HUES48 (cell line): ENCODE measurements around the gene IFNGR2.
"Not testable (repeated sequence)": the region's sequence is repeated elsewhere in the genome, so short reads cannot be mapped to it uniquely, and the experiment has no call there.

ENCODE experiments used
- H3K27ac ChIP-seq: one replicate; pipeline ENCODE4 v1.7.0; 2013; ENCODE audit warnings: low read depth, low read length, inconsistent platforms
- H3K27me3 ChIP-seq: 2 replicates; pipeline ENCODE4 v1.6.1; 2013; ENCODE audit warnings: mild to moderate bottlenecking, low read length; ENCODE audit not compliant: control insufficient read depth, insufficient read depth
- H3K36me3 ChIP-seq: 2 replicates; pipeline ENCODE4 v1.6.1; 2013; ENCODE audit warnings: low read length; ENCODE audit not compliant: control insufficient read depth, insufficient read depth
- H3K4me1 ChIP-seq: 2 replicates; pipeline ENCODE4 v1.6.1; 2013; ENCODE audit warnings: mild to moderate bottlenecking, low read length; ENCODE audit not compliant: control insufficient read depth, insufficient read depth
- H3K4me3 ChIP-seq: 2 replicates; pipeline ENCODE4 v1.5.1; 2013; ENCODE audit warnings: mild to moderate bottlenecking, low read depth, low read length
- H3K9ac ChIP-seq: 2 replicates; pipeline ENCODE4 v1.6.1; 2013; ENCODE audit warnings: mild to moderate bottlenecking, low read depth, low read length, moderate library complexity
- H3K9me3 ChIP-seq: 2 replicates; pipeline ENCODE4 v1.6.1; 2013; ENCODE audit warnings: low read length; ENCODE audit not compliant: control insufficient read depth, insufficient read depth

IFNGR2 gene

GRCh38 chr21:33377221-33377920 lies 25.8 kb upstream of the IFNGR2 start:
- Histone ChIP-seq H3K36me3 (no peaks in the 10 kb centered on the region), H3K27me3 (no peaks in the 10 kb centered on the region), H3K4me1 (no peaks in the 10 kb centered on the region), H3K27ac (no peak overlapping the region), H3K9ac (no peak overlapping the region), H3K4me3 (no peak overlapping the region), H3K9me3 (no peaks in the 10 kb centered on the region)

GRCh38 chr21:33378081-33378480 lies 25.1 kb upstream of the IFNGR2 start:
- Histone ChIP-seq H3K9ac (no peak overlapping the region), H3K27me3 (no peaks in the 10 kb centered on the region), H3K4me3 (no peak overlapping the region), H3K9me3 (no peaks in the 10 kb centered on the region), H3K4me1 (no peaks in the 10 kb centered on the region; the same call in 1 of the 2 replicates), H3K27ac (no peak overlapping the region), H3K36me3 (no peaks in the 10 kb centered on the region)

GRCh38 chr21:33379934-33380333 lies 23.3 kb upstream of the IFNGR2 start:
- H3K36me3 ChIP-seq, H3K9me3 ChIP-seq, H3K27me3 ChIP-seq, H3K4me1 ChIP-seq, H3K4me3 ChIP-seq, H3K9ac ChIP-seq: not testable (repeated sequence)
- peak overlapping the region; percentile 60 for H3K27ac ChIP-seq

- Histone ChIP-seq H3K36me3 (no peaks in the 10 kb centered on the region), H3K27ac (peak overlapping the region; percentile 60), H3K9me3 (no peaks in the 10 kb centered on the region), H3K27me3 (no peaks in the 10 kb centered on the region), H3K4me1 (no peaks in the 10 kb centered on the region; the same call in 1 of the 2 replicates), H3K9ac (no peak overlapping the region), H3K4me3 (no peak overlapping the region)
These were observed 22.7 kb upstream of the IFNGR2 start for GRCh38 chr21:33380483-33380998.

GRCh38 chr21:33381381-33381780 lies 21.8 kb upstream of the IFNGR2 start:
- H3K9ac ChIP-seq, H3K4me3 ChIP-seq, H3K36me3 ChIP-seq, H3K27me3 ChIP-seq, H3K27ac ChIP-seq, H3K4me1 ChIP-seq, H3K9me3 ChIP-seq: not testable (repeated sequence)

- no peaks in the 10 kb centered on the region for H3K9me3 ChIP-seq
- H3K27ac ChIP-seq = no peak overlapping the region
- H3K27me3 ChIP-seq = no peaks in the 10 kb centered on the region
- no peaks in the 10 kb centered on the region; the same call in 1 of the 2 replicates for H3K4me1 ChIP-seq
- no peak overlapping the region for H3K4me3 ChIP-seq
- no peak overlapping the region for H3K9ac ChIP-seq
- H3K36me3 ChIP-seq = no peaks in the 10 kb centered on the region
These were observed 19.9 kb upstream of the IFNGR2 start for GRCh38 chr21:33383056-33383888.

GRCh38 chr21:33384841-33385331 lies 18.3 kb upstream of the IFNGR2 start:
- H3K27ac ChIP-seq = no peak overlapping the region
- H3K4me3 ChIP-seq = no peak overlapping the region
- no peaks in the 10 kb centered on the region for H3K36me3 ChIP-seq
- no peaks in the 10 kb centered on the region for H3K27me3 ChIP-seq
- no peaks in the 10 kb centered on the region; the same call in 1 of the 2 replicates for H3K4me1 ChIP-seq
- no peaks in the 10 kb centered on the region for H3K9me3 ChIP-seq
- no peak overlapping the region for H3K9ac ChIP-seq

GRCh38 chr21:33386222-33386784 lies 16.9 kb upstream of the IFNGR2 start:
- no peak overlapping the region for H3K27ac ChIP-seq
- H3K4me3 ChIP-seq = no peak overlapping the region
- no peak overlapping the region for H3K9ac ChIP-seq
- no peaks in the 10 kb centered on the region; the same call in 1 of the 2 replicates for H3K4me1 ChIP-seq
- no peaks in the 10 kb centered on the region for H3K27me3 ChIP-seq
- H3K36me3 ChIP-seq = no peaks in the 10 kb centered on the region
- H3K9me3 ChIP-seq = no peaks in the 10 kb centered on the region

- no peaks in the 10 kb centered on the region for H3K27me3 ChIP-seq
- peaks cover 2% of the 10 kb centered on the region; the same call in 1 of the 2 replicates for H3K4me1 ChIP-seq
- H3K36me3 ChIP-seq = no peaks in the 10 kb centered on the region
- H3K4me3 ChIP-seq = no peak overlapping the region
- no peak overlapping the region for H3K9ac ChIP-seq
- H3K27ac ChIP-seq = no peak overlapping the region
- no peaks in the 10 kb centered on the region for H3K9me3 ChIP-seq
These were observed 15.9 kb upstream of the IFNGR2 start for GRCh38 chr21:33387294-33387693.

- no peaks in the 10 kb centered on the region for H3K36me3 ChIP-seq
- no peak overlapping the region for H3K27ac ChIP-seq
- no peaks in the 10 kb centered on the region for H3K9me3 ChIP-seq
These were observed 15.0 kb upstream of the IFNGR2 start for GRCh38 chr21:33388188-33388587.

More at GRCh38 chr21:33388188-33388587, 15.0 kb upstream of the IFNGR2 start:
- Histone ChIP-seq H3K27me3 (no peaks in the 10 kb centered on the region), H3K4me3 (no peak overlapping the region), H3K9ac (no peak overlapping the region), H3K4me1 (peaks cover 2% of the 10 kb centered on the region; the same call in 1 of the 2 replicates)
